ENCODE data around the gene NME8.

Gene NME8

DNA sequence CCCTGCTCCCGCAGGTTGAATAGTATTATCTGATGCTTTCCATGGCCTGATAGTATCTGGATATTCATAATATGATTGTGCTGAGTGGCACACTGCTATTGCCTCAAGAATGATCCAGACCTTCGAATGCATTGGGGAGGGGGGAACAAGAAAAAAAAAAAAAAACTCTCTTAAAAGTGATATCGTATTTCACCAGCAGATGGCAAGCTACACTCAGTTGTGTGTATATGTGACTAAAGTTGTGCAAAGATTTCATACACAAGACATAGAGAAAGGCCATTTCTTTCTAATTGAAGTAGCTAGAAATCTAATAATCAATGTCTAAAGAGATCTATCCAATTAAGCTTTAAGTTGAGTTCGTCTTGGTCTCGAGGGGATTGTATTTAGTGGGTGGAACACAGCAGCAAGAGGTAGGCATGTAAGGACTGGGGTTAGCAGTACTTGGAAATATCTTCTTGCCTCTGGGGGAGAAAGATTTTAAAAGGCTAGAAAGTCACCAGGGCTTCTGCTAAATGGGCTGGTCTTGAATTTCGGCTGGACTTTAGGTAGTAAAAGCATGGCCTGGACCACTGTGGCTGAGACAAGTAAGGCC, 52.9 kb downstream of the NME8 start:
- no peak for DNase-seq

- no peak for DNase-seq
Measured at GRCh38 chr7:37901890-37902524, 53.6 kb downstream of the NME8 start.

DNA sequence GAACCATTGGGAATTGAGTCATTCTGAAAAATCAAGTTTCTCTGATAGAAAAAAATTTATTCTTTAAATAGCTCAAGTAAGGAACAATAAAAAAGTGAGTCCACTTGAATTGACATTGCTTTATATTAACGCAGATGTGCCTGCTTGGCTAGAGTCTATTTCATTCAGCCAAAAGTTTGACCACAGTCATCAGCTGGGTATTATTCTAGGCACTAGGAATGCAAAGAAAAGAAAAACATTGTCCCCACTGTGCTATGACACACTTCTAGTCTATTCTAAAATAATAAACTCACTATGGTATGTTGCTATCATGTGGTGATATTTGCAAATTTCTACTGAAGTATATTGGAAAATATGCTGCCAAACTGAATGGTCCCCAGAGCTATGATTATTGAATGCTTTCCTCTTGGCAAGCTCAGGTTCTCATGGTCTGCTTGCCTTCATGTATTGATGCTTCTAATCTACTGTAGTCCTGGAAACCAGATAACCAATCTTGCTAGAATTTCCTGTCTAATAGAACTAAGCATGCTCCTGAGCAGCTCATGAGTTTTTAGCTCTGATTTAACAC, 59.9 kb downstream of the NME8 start:
- no peak for DNase-seq

DNA sequence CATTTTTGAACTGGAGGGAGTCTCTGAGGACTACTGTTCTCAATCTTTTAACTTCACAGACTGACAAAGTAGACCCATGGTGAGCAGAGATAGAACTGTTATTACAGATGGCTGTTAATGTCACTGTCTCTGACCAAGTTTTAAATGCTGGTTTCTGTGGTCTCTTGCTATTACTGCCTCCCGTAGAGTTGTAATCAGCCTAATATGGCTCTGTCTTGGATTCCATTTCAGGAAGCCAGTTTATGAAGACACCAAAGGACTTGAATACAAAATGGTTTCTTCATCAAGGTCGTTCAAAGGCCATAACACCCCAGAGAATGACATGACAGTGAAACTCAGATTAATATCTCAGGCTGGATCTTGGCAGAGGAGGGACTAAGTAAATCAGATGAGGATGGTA, 64.4 kb downstream of the NME8 start:
- DNase-seq = no peak

DNA sequence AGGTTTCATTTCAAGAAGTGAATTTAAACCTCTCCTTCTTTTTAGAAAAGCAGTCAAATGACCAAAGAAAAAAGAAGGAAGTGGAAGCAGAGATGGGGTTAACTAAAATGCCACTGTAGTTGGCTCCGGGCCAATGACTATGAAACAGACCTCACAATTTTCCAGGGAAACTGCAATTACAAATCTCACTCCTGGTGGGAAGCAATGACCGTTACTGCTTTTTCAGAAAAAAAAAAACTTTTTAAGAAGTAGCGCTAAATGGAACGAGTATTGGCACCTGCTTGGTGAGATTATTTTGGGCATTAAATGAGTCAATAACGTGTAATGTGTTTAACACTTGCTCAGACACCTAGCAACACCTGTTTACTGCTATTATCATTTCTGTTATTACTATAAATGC, 67.0 kb downstream of the NME8 start:
- DNase-seq = no peak

- no peak for DNase-seq
Measured at GRCh38 chr7:37916017-37916672, 67.7 kb downstream of the NME8 start.

GRCh38 chr7:37916673-37917660, 68.6 kb downstream of the NME8 start, which contains the start of gene SFRP4:
Gene SFRP4, minus strand, starts transcription at chr7:37916817. Its CDS starts 280 bp downstream, at chr7:37916537.
- no peak for DNase-seq

DNA sequence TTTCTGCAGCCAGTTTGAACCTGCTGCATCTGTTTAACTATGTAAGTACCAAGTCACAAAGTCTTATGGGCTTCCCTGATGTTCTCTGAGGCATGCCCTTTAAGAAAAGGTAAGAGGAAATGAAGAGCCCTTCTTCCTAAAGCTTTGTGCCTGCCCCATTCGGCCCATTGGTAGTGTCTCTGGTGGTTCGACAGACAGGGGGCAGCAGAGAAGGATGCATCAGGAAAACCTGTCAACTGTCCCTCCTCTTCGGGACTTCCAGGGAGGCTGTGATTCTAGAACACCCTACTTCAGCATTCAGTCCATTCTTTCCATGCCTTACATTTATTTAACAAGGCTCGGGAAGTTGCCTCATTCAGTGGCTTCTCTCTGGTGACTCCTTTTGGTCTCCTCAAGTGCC, 70.1 kb downstream of the NME8 start:
- DNase-seq = no peak

DNA sequence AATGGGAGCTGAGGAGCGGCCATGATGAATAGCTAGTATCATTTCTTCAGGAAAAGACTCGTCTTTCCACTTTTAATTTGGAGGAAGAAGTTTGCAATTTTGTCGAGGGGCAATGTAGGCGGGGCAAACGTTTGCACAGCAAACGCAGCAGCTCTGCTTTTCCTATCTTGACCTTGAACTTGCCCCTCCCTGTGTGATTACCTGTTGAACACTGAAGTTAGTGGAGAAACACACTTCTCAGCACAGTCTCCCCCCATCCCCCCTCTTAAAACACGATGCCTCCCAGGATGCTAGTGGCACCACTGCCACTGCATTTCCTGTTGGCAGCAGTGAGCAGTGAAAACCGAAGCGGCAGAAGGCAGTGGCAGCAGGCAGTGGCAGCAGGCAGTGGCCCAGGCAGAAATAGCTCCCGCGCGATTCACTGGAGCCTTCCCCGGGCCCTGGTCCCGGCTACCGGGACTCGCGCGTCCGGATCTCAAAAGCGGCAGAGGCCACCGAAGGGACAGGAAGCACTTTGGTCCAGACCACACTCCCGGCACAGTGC, 72.0 kb downstream of the NME8 start, which contains the start of gene EPDR1:
EPDR1 (plus strand) TSS at position 336 of the 544 bp plus-strand sequence. CDS start 300 bp downstream, outside the sequence.
- no peak for DNase-seq

- no peak for DNase-seq
Measured at GRCh38 chr7:37920849-37921805, 72.7 kb downstream of the NME8 start.

DNA sequence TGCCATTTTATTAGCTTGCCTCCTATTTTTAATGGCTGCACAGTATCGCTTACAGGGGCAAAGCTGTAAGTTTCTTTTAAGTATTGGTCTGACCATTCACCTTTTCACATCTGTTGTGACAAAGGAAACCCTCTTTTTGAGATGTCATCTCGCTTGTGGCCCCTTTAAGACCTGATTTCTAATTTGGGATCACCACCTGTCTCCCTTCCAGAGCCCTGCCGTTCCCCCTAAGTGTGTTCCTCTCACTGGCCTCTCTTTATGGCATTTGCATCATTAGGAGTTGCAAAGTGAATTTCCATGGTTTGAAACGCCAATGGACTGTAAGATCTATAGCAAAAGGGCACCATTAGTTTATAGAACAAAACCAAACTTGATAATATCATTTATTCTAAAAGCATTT, 73.5 kb downstream of the NME8 start:
- DNase-seq = no peak

DNA sequence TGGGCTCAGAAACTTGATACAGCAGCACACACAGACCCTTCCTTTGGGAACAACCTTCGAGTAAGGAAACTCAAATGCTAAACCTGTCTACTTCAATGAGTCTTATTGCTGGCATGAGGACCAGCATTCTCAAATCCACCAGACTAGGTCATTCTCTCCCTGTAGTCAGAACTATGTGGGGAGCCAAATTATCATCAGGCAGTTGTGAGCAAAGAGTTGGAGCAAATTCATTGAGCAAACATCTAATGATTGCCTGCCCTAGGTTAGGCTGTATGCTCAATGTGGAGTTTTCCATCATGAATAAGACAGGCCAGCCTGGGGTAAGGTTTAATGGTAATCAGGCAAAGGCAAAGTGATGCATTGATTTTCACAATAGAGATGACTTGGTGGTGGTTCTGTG, 75.6 kb downstream of the NME8 start:
- no peak for DNase-seq

DNA sequence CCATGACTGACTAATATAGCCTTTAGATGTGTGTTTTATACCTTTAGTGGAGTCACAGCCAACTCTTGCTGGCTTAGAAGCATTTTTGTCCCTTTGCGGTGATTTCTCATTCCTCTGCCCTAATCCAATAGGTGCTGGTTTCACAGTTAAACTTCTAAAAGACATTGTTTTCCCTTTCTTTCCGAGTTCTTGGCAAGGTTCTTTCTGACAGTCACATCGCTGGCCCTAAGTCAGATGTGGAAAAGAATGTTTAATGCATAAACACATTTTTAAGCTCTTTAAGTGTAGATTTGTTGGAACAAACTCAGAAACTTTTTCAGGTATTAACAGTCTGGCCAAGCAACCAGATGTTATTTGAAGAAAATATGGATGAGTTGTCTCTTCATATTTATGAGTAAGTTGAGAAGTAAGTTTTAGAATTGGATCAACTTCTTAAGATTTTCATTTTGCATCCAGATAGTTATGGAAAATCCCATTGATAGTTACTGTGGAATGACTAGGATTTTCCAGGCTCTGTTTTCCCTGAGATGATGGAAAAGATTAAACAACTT, 76.2 kb downstream of the NME8 start:
- DNase-seq = no peak

DNA sequence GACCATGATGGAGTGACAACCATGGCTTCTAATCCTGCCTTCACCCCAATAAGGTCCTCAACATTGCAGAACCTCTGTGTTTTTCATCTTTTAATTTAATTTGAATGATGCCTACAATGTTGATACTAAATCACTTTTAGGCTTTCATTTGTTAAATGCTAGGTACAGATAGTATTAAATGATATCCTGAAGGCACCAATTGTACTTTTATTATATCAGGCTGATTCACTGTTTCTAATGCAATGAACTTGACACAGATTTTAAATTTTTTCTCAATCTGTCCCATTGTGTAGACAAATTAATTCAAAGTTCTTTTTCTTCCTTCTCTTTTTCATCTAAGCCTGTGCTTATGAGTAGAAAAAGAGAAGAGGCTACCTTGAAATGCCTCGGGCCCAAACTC, 77.2 kb downstream of the NME8 start:
- no peak for DNase-seq

DNA sequence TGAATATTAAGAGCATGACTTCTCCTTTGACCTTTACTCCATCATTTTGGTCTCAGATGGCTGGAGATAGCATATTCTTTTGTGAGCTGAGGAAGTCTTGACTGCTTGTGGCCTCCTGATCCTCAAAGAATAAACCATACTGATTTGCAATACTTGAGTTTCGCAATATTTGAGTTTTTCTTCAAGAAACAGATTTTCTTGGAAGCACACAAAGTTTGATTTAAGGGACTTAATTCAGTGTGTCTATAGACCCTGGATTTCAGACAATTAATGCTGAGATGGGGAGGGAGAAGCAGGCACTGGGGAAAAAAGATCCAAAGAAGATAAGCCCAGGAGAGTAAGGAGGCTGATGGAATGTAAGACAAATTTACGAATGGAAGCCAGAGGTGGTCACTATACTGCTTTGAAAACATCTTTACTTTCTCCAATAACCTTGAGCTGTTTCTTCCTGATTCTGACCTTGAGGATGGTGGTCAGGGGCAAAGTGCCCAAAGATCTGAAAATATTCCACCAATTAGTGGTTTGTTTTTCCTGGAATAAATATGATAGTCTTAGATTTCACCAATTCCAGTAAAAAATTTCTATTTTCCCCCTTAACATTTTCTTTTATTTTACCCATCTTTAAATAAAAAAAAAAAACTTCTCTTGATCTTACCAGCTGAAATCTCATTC, 79.5 kb downstream of the NME8 start:
- no peak for DNase-seq

GRCh38 chr7:37928878-37929277, 80.5 kb downstream of the NME8 start:
- no peak for DNase-seq

GRCh38 chr7:37930226-37930948, 82.0 kb downstream of the NME8 start:
- no peak for DNase-seq

DNA sequence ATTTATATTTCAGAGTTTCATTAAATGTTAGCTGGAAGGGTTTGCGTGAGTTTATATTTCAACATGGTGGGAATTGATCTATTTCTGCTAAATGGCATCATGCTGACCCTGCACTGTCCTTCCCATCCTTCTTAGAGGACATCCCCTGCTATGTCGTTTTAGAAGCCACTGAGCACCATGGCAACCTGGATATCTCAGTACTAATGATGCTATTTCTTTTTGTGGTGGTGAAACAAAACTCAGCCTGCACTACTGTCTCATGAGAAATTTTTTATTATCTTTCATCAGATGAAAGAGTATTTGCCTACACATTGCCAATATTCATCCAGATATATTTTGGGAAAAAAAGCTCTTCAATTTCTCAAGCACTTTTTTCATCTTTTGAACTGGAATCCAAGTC, 84.1 kb downstream of the NME8 start:
- no peak for DNase-seq

DNA sequence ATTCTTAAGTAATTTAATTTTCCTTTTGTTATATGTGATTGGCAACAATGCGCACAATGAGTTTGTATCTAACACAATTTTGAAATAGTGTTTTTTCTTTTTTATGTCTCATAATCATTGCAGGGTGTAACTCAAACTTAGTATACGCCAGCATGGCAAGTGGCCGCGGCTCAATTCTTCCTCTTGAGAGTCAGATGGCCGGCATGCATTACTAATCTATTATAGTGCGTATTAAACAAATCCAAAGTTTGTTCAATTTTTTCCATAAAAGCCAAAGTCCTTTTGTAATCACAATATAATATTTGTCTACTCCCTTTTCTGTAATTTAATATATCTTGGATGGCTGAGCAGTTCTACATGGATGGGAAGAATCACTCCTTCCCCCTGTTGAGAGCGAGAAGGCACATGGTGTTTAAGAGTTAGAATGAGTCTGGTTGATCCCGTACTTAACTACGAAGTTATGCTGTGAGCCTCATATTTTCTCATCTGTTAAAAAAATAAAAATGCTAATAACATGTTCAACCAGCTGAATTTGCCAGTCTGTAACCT, 84.7 kb downstream of the NME8 start:
- DNase-seq = no peak
